ENCODE results near the gene NTRK2.

Gene NTRK2

DNA sequence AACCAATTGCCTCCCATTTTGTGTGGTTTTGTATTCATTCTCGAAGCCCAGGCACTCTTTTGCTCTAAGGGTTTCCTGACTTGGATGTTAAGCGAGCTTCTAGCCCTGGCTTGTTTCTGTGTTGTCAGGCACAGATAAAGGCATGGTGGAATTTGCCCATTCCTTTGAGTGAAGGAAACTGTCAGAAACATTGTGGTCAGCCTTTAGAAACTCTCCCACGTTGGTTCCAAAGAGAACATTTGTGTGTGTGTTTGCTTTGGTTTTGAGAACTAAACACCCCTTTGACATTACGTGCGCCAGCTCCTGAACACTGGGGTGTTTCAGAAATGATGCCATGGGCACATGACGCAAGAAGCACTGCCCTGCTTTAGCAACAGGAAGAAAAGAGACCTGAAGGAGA, 320.9 kb downstream of the NTRK2 start:
- no peak for TF ChIP-seq SIN3A (IDR thresholded peaks at IDR 0.05; ENCODE audit: borderline replicate concordance, insufficient read depth, low read length)
- TF ChIP-seq FOXP2 (optimal IDR thresholded peaks at IDR 0.05; ENCODE audit: borderline replicate concordance, extremely low read depth, extremely low read length, insufficient read depth) = no peak
- no peak for TF ChIP-seq TAF1 (IDR thresholded peaks at IDR 0.05; ENCODE audit: borderline replicate concordance, insufficient read depth, low read length)
- TF ChIP-seq, protein P1, sequence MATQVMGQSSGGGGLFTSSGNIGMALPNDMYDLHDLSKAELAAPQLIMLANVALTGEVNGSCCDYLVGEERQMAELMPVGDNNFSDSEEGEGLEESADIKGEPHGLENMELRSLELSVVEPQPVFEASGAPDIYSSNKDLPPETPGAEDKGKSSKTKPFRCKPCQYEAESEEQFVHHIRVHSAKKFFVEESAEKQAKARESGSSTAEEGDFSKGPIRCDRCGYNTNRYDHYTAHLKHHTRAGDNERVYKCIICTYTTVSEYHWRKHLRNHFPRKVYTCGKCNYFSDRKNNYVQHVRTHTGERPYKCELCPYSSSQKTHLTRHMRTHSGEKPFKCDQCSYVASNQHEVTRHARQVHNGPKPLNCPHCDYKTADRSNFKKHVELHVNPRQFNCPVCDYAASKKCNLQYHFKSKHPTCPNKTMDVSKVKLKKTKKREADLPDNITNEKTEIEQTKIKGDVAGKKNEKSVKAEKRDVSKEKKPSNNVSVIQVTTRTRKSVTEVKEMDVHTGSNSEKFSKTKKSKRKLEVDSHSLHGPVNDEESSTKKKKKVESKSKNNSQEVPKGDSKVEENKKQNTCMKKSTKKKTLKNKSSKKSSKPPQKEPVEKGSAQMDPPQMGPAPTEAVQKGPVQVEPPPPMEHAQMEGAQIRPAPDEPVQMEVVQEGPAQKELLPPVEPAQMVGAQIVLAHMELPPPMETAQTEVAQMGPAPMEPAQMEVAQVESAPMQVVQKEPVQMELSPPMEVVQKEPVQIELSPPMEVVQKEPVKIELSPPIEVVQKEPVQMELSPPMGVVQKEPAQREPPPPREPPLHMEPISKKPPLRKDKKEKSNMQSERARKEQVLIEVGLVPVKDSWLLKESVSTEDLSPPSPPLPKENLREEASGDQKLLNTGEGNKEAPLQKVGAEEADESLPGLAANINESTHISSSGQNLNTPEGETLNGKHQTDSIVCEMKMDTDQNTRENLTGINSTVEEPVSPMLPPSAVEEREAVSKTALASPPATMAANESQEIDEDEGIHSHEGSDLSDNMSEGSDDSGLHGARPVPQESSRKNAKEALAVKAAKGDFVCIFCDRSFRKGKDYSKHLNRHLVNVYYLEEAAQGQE (IDR thresholded peaks at IDR 0.05; ENCODE audit: insufficient read depth in 1 of 2, low read depth in 2 of 2, low read length in 2 of 2) = no peak
- no peak for TF ChIP-seq POLR2AphosphoS5 (IDR thresholded peaks at IDR 0.05; ENCODE audit: low read depth, low read length)

DNA sequence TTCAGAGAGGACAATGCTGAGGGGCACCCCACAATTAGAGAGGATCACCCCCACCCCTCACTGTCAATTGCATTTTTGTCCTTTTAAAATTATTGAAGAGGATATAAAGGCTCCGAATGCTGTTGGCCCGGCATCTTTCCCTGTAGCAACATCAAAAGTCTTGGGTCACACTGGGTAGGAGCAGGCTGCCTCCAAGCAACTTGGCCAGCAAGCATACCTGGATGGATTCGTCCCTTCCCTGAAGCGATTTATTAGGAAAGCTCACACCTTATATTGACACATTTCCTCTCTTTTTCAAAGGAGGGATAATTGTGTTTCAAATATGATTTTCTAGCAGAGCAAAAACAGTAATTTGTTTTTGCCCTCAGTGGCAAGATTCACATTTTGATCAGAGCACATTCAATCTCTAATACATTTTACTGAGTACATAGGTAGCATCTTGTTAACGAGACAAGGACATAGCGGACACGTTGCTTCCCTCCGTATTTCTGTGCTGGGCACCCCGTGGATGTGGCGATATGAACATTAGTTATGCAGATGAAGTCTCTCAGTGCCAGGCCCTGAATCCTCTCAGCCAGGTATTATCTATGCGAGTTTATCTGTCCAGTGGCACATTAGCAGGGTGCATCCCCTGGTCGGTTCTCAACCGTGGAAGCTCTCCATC, 321.5 kb downstream of the NTRK2 start:
- no peak for TF ChIP-seq TAF1 (IDR thresholded peaks at IDR 0.05; ENCODE audit: borderline replicate concordance, insufficient read depth, low read length)
- no peak for TF ChIP-seq SIN3A (IDR thresholded peaks at IDR 0.05; ENCODE audit: borderline replicate concordance, insufficient read depth, low read length)
- TF ChIP-seq, protein P1 (IDR thresholded peaks at IDR 0.05; ENCODE audit: insufficient read depth in 1 of 2, low read depth in 2 of 2, low read length in 2 of 2) = no peak

DNA sequence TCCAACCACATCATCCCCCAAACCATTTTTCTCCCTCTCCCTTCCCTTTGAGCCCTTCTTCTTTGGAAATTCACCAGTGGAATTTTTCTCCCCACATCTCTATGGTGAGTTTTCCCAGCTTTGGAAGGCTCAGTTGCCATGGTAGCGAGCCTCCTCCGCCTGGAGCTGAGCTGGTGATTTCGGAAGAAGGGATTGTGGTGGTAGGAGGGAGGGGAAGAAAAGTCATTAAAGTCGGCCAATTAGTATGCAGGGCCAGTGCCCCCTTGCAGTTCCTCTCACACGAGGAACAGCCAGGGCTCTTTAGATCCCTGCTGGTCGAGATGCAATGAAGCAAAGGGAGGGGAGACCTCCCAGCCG, 322.0 kb downstream of the NTRK2 start:
- no peak for TF ChIP-seq FOXP2 (optimal IDR thresholded peaks at IDR 0.05; ENCODE audit: borderline replicate concordance, extremely low read depth, extremely low read length, insufficient read depth)
- TF ChIP-seq, protein P1 (IDR thresholded peaks at IDR 0.05; ENCODE audit: insufficient read depth in 1 of 2, low read depth in 2 of 2, low read length in 2 of 2) = no peak
- TF ChIP-seq POLR2AphosphoS5 (IDR thresholded peaks at IDR 0.05; ENCODE audit: low read depth, low read length) = no peak
- TF ChIP-seq TAF1 (IDR thresholded peaks at IDR 0.05; ENCODE audit: borderline replicate concordance, insufficient read depth, low read length) = no peak
- no peak for TF ChIP-seq SIN3A (IDR thresholded peaks at IDR 0.05; ENCODE audit: borderline replicate concordance, insufficient read depth, low read length)

GRCh38 chr9:84992381-84992780, 322.9 kb downstream of the NTRK2 start:
- TF ChIP-seq, protein P1 (IDR thresholded peaks at IDR 0.05; ENCODE audit: insufficient read depth in 1 of 2, low read depth in 2 of 2, low read length in 2 of 2) = no peak
- TF ChIP-seq FOXP2 (optimal IDR thresholded peaks at IDR 0.05; ENCODE audit: borderline replicate concordance, extremely low read depth, extremely low read length, insufficient read depth) = no peak
- TF ChIP-seq SIN3A (IDR thresholded peaks at IDR 0.05; ENCODE audit: borderline replicate concordance, insufficient read depth, low read length) = no peak
- TF ChIP-seq TAF1 (IDR thresholded peaks at IDR 0.05; ENCODE audit: borderline replicate concordance, insufficient read depth, low read length) = no peak
- no peak for TF ChIP-seq POLR2AphosphoS5 (IDR thresholded peaks at IDR 0.05; ENCODE audit: low read depth, low read length)

- TF ChIP-seq POLR2AphosphoS5 (IDR thresholded peaks at IDR 0.05; ENCODE audit: low read depth, low read length) (no peak), SIN3A (IDR thresholded peaks at IDR 0.05; ENCODE audit: borderline replicate concordance, insufficient read depth, low read length) (no peak), FOXP2 (optimal IDR thresholded peaks at IDR 0.05; ENCODE audit: borderline replicate concordance, extremely low read depth, extremely low read length, insufficient read depth) (no peak), TAF1 (IDR thresholded peaks at IDR 0.05; ENCODE audit: borderline replicate concordance, insufficient read depth, low read length) (no peak)
- TF ChIP-seq, protein P1 (IDR thresholded peaks at IDR 0.05; ENCODE audit: insufficient read depth in 1 of 2, low read depth in 2 of 2, low read length in 2 of 2) = no peak
Measured at GRCh38 chr9:84993105-84993504, 323.6 kb downstream of the NTRK2 start.

All from PFSK-1 (cell line).